Choroid plexus epithelial cell (primary cell): ENCODE data around the gene SLC38A9.
A peak's percentile ranks its signal among the peaks of the same experiment; 100 is the strongest.

Experiments
- DNase-seq: peaks from one replicate; pipeline ENCODE4 v3.0.0-alpha.2; 2010; ENCODE audit warnings: low read depth
- H3K4me3 ChIP-seq: 2 replicates; pipeline ENCODE4 v1.5.1; 2011; ENCODE audit warnings: low read depth, mild to moderate bottlenecking, control low read depth, low read length, moderate library complexity
- CTCF ChIP-seq: conservative IDR thresholded peaks from 2 replicates; pipeline ENCODE4 v1.5.1; 2011; ENCODE audit warnings: low read depth, mild to moderate bottlenecking, control low read depth, inconsistent platforms, low read length, moderate library complexity

SLC38A9 gene

GRCh38 chr5:55694152-55694830 lies 17.8 kb downstream of the SLC38A9 start:
- peak; percentile 70 for DNase-seq
- TF ChIP-seq CTCF: peak; percentile 50
- no peak overlapping the region for H3K4me3 ChIP-seq

GRCh38 chr5:55692509-55692908 lies 19.6 kb downstream of the SLC38A9 start:
- H3K4me3 ChIP-seq: no peak overlapping the region
- no peak for TF ChIP-seq CTCF
- DNase-seq: no peak

GRCh38 chr5:55692106-55692417 lies 20.1 kb downstream of the SLC38A9 start:
- no peak for TF ChIP-seq CTCF
- no peak overlapping the region for H3K4me3 ChIP-seq
- no peak for DNase-seq

GRCh38 chr5:55691265-55692105 lies 20.6 kb downstream of the SLC38A9 start:
- DNase-seq: peak; percentile 75

GRCh38 chr5:55682071-55682470 lies 30.1 kb downstream of the SLC38A9 start:
- no peak for TF ChIP-seq CTCF
- H3K4me3 ChIP-seq: no peak overlapping the region
- DNase-seq: no peak

More at GRCh38 chr5:55691265-55692105, 20.6 kb downstream of the SLC38A9 start:
- H3K4me3 ChIP-seq: no peak overlapping the region
- peak; percentile 52 for TF ChIP-seq CTCF

- no peak overlapping the region for H3K4me3 ChIP-seq
- TF ChIP-seq CTCF: no peak
- DNase-seq: no peak
Observed at GRCh38 chr5:55681301-55681700, 30.8 kb downstream of the SLC38A9 start.

- DNase-seq: no peak
- TF ChIP-seq CTCF: no peak
- H3K4me3 ChIP-seq: no peak overlapping the region
Observed at GRCh38 chr5:55680353-55680752, 31.8 kb downstream of the SLC38A9 start.
